Endothelial cell of umbilical vein (primary cell): ENCODE measurements around the gene TRIM64. TPM values are rescaled to one million over a fixed set of nuclear protein-coding genes. Genes with fewer than 3 reads are reported as not detected.
"Not testable (repeated sequence)": the region's sequence is repeated elsewhere in the genome, so short reads cannot be mapped to it uniquely, and the experiment has no call there.

ENCODE experiments used
- BruUV-seq: library from RNA; stranded (reverse); fragments of 400-500 nt; replicated peaks from 2 replicates; lab custom pipeline; 2021; lab: Mats Ljungman, UMichigan
- CTCF ChIA-PET: fragments of 300-600, 350-600 bp; sonication (Branson Sonifier 250); formaldehyde crosslinking; loops from one replicate; lab custom pipeline; 2021; ENCODE audit warnings: antibody characterized with exemption, inconsistent platforms; lab: Charles Lee
- POLR2A ChIA-PET: fragments of 300-600, 350-600 bp; sonication (Branson Sonifier 250); formaldehyde crosslinking; loops from one replicate; lab custom pipeline; 2021; ENCODE audit warnings: antibody characterized with exemption, inconsistent platforms; lab: Charles Lee
- DNase-seq: peaks from one replicate; pipeline ENCODE4 v3.0.0-alpha.2; 2011; ENCODE audit warnings: low read depth, low spot score
- FAIRE-seq: peaks from 2 replicates; lab custom pipeline; 2011; peaks lifted over from hg19 to GRCh38; lab: Jason Lieb, UNC
- H2AFZ ChIP-seq: 2 replicates; pipeline ENCODE4 v1.6.0; 2012; ENCODE audit warnings: low read depth, low read length, control low read depth, inconsistent platforms
- H3K27ac ChIP-seq: 2 replicates; pipeline ENCODE4 v1.5.1; 2011; ENCODE audit warnings: low read depth, mild to moderate bottlenecking, control low read depth, low read length, moderate library complexity; ENCODE audit not compliant: insufficient read depth
- H3K27me3 ChIP-seq, 2 experiments: 2 replicates each; pipeline versions ENCODE4 v1.6.0 to v1.6.1; 2011; ENCODE audit warnings: low read length in 2 of 2, mixed read lengths in 1 of 2; ENCODE audit not compliant: control insufficient read depth in 2 of 2, insufficient read depth in 2 of 2
- H3K36me3 ChIP-seq, 2 experiments: 2 replicates in 1 of 2; 3 replicates in 1 of 2; pipeline ENCODE4 v1.5.1; 2011; ENCODE audit warnings: low read length in 2 of 2, mild to moderate bottlenecking in 1 of 2, moderate library complexity in 1 of 2; ENCODE audit not compliant: control insufficient read depth in 2 of 2, insufficient read depth in 2 of 2; ENCODE audit errors: extremely low read depth in 1 of 2
- H3K4me1 ChIP-seq: 3 replicates; pipeline ENCODE4 v1.5.1; 2011; ENCODE audit warnings: mild to moderate bottlenecking, low read length; ENCODE audit not compliant: control insufficient read depth, insufficient read depth; ENCODE audit errors: extremely low read depth
- H3K4me2 ChIP-seq: 2 replicates; pipeline ENCODE4 v1.6.1; 2011; ENCODE audit warnings: low read length, control low read depth, mixed read lengths; ENCODE audit not compliant: insufficient read depth
- H3K4me3 ChIP-seq, 3 experiments: fragments of 200-600 bp in 1 of 3; sonication (generic), shearing (Covaris generic) in 1 of 3; replicated peaks in 1 of 3; 2 replicates each; pipeline ENCODE4 v1.5.1; 2011 to 2016; ENCODE audit warnings: control low read depth in 3 of 3, low read length in 3 of 3, mild to moderate bottlenecking in 2 of 3, inconsistent platforms in 1 of 3, low read depth in 1 of 3, moderate library complexity in 1 of 3; ENCODE audit not compliant: insufficient read depth in 1 of 3
- H3K79me2 ChIP-seq: 2 replicates; pipeline ENCODE4 v1.6.0; 2012; ENCODE audit warnings: low read length, inconsistent platforms; ENCODE audit not compliant: control insufficient read depth, insufficient read depth
- H3K9ac ChIP-seq: replicated peaks from 2 replicates; pipeline ENCODE3; 2011; ENCODE audit warnings: low read length, control low read depth; ENCODE audit not compliant: insufficient read depth; ENCODE audit errors: extremely low read depth
- H3K9me1 ChIP-seq: replicated peaks from 3 replicates; pipeline ENCODE4 v1.6.0; 2011; ENCODE audit warnings: mild to moderate bottlenecking, low read length; ENCODE audit not compliant: control insufficient read depth, insufficient read depth; ENCODE audit errors: extremely low read depth
- H3K9me3 ChIP-seq: replicated peaks from 2 replicates; pipeline ENCODE4 v1.5.1; 2012; ENCODE audit warnings: low read length, inconsistent platforms; ENCODE audit not compliant: control insufficient read depth, insufficient read depth
- H4K20me1 ChIP-seq: replicated peaks from 2 replicates; pipeline ENCODE3; 2011; ENCODE audit warnings: mild to moderate bottlenecking, low read length; ENCODE audit not compliant: control insufficient read depth, insufficient read depth; ENCODE audit errors: extremely low read depth
- dilution Hi-C: fragments of 300-500 bp; cut with MboI; formaldehyde crosslinking; loops from one replicate; pipeline ENCODE4 v1.15.0; 2019; ENCODE audit warnings: low sequenced_read_pairs; ENCODE audit not compliant: extremely low pct_ligation_motif_present
- intact Hi-C: fragments of 100-400 bp; cut with micrococcal nuclease; formaldehyde crosslinking; loops from one replicate; pipeline ENCODE4 v1.10.0; 2022
- polyA plus RNA-seq, 4 experiments: library from polyadenylated mRNA; depleted of rRNA in 3 of 4; stranded (reverse) in 3 of 4; unstranded in 1 of 4; fragments of >200 nt; gene quantifications; 2 replicates each; pipeline versions ENCODE4 v1.2.1 to v1.2.3, GENCODE V29; 2011 to 2012; ENCODE audit warnings: missing spikeins in 1 of 4
- small RNA-seq: library from RNA; depleted of rRNA; stranded (forward); fragments of <200 nt; gene quantifications from one replicate; pipeline ENCODE3, GENCODE V24; 2012; ENCODE audit warnings: low replicate concordance, low read depth; ENCODE audit not compliant: insufficient read depth, insufficient read length
- total RNA-seq: library from RNA; stranded (reverse); gene quantifications from 2 replicates; pipeline ENCODE4 v1.2.3, GENCODE V29; 2021

Gene TRIM64
- total and polyA plus RNA-seq, 2 donors (not counting 3 experiments of a cell fraction or from before 2014, with no cell fraction given), result not detected

DNA sequence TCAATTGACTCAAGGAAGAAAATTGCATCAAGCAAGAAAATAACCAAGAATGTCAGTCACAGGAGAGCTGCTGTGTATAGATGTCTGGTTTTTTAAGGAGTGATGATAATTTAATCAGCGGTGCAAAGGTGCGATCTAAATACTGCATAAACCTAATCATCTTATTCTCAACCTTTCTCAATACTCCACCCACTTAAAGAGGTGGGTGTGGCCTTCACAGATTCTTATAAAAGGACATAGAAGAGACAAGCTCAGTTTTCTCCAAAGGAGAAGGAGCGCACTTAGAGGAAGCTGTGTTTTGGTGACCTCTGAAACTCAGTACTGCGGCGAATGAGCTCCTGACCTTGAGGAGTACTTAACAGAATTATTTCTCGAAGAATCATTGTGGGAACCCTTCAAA lies 42.1 kb upstream of the TRIM64 start, which contains the start of gene TRIM49D2:
TRIM49D2 (plus strand) TSS at position 301 of the 400 bp plus-strand sequence. CDS start 2,698 bp downstream, outside the sequence.
- intact Hi-C loops, H3K9me3 ChIP-seq, H4K20me1 ChIP-seq, BruUV-seq, FAIRE-seq, DNase-seq, H3K36me3 ChIP-seq, CTCF ChIA-PET, H3K27ac ChIP-seq, H3K9me1 ChIP-seq, dilution Hi-C loops, H3K4me1 ChIP-seq, H3K79me2 ChIP-seq, H3K4me3 ChIP-seq, POLR2A ChIA-PET, H3K4me2 ChIP-seq, H2AFZ ChIP-seq, H3K27me3 ChIP-seq, H3K9ac ChIP-seq: not testable (repeated sequence)

DNA sequence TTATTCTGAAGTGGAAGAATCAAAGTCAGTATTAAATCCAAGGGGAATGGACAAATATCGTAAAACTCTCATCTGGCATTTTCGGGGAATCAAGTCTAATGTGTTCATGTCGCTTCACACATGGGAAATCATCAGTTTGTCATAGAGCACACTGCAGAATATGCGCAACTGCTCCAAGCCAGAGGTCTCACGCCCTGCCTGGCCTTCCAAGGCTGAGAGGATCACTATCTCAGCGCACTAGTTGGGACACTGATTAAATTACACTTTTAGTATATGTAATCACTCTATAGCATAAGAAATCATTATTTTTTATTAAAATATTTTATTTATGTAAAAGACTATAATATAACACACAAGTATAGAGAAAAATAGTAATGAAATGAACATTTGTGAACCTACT lies 5.0 kb upstream of the TRIM64 start:
- H3K4me2 ChIP-seq, DNase-seq, BruUV-seq, CTCF ChIA-PET, H3K9me1 ChIP-seq, H3K36me3 ChIP-seq, H4K20me1 ChIP-seq, H2AFZ ChIP-seq, H3K79me2 ChIP-seq, H3K4me1 ChIP-seq, dilution Hi-C loops, H3K4me3 ChIP-seq, H3K27ac ChIP-seq, H3K9me3 ChIP-seq, H3K27me3 ChIP-seq, H3K9ac ChIP-seq, intact Hi-C loops, FAIRE-seq, POLR2A ChIA-PET: not testable (repeated sequence)

Small RNA genes within 50 kb of the gene (small RNA-seq; reads per million reads assigned to genes)
- not detected for gene AP004607.1

Other genes starting within 250 kb of the TRIM64 start
- not detected in 2 replicates for gene TRIM49, start 157.5 kb upstream of the TRIM64 start, total RNA-seq
- gene TRIM49, start 157.5 kb upstream of the TRIM64 start, polyA plus RNA-seq, result not detected in 2 replicates
- gene TRIM64B, start 87.5 kb upstream of the TRIM64 start, total RNA-seq, result not detected in 2 replicates
- gene TRIM64B, start 87.5 kb upstream of the TRIM64 start, polyA plus RNA-seq, result not detected in 2 replicates
- not detected in 2 replicates for gene TRIM49D1, start 43.8 kb upstream of the TRIM64 start, total RNA-seq
- not detected in 2 replicates for gene TRIM49D1, start 43.8 kb upstream of the TRIM64 start, polyA plus RNA-seq
- gene TRIM49D2, start 42.0 kb upstream of the TRIM64 start, total RNA-seq, result not detected in 2 replicates
- not detected in 2 replicates for gene TRIM49D2, start 42.0 kb upstream of the TRIM64 start, polyA plus RNA-seq
- not detected in 2 replicates for gene TRIM49C, start 65.1 kb downstream of the TRIM64 start, total RNA-seq
- gene TRIM49C, start 65.1 kb downstream of the TRIM64 start, polyA plus RNA-seq, result not detected in 2 replicates
- not detected in 2 replicates for gene UBTFL1, start 119.9 kb downstream of the TRIM64 start, total RNA-seq
- not detected in 2 replicates for gene UBTFL1, start 119.9 kb downstream of the TRIM64 start, polyA plus RNA-seq
- 1.1 and 1.8 TPM in 2 replicates for gene NAALAD2, start 168.6 kb downstream of the TRIM64 start, total RNA-seq
- gene NAALAD2, start 168.6 kb downstream of the TRIM64 start, polyA plus RNA-seq, result 0.56 and 0.66 TPM in 2 replicates